Fibroblast of upper back skin (primary cell): Measurements from ENCODE around the gene STRIP2.
"Not testable (repeated sequence)": the region's sequence is repeated elsewhere in the genome, so short reads cannot be mapped to it uniquely, and the experiment has no call there.

Experiments
- DNase-seq: peaks from one replicate; pipeline ENCODE4 v3.0.0-alpha.2; 2013

The STRIP2 gene

GRCh38 chr7:129433847-129434674 is at the start of gene STRIP2:
STRIP2 (plus strand) TSS chr7:129434432; CDS start chr7:129434473, 41 bp downstream.
- DNase-seq, result peak; percentile 77

- no peak for DNase-seq
Measured at GRCh38 chr7:129385116-129385515, 49.1 kb upstream of the STRIP2 start.

- DNase-seq, result no peak
Measured at GRCh38 chr7:129385598-129385997, 48.6 kb upstream of the STRIP2 start.

GRCh38 chr7:129386506-129386905 is 47.7 kb upstream of the STRIP2 start:
- DNase-seq, result no peak

- DNase-seq, result no peak
Measured at GRCh38 chr7:129387537-129387936, 46.7 kb upstream of the STRIP2 start.

GRCh38 chr7:129388333-129389098 is 45.7 kb upstream of the STRIP2 start:
- no peak for DNase-seq

- no peak for DNase-seq
Measured at GRCh38 chr7:129389829-129390228, 44.4 kb upstream of the STRIP2 start.

- DNase-seq, result no peak
Measured at GRCh38 chr7:129390314-129390713, 43.9 kb upstream of the STRIP2 start.

GRCh38 chr7:129391546-129392171 is 42.6 kb upstream of the STRIP2 start:
- DNase-seq, result no peak

- DNase-seq, result no peak
Measured at GRCh38 chr7:129393255-129393654, 41.0 kb upstream of the STRIP2 start.

- no peak for DNase-seq
Measured at GRCh38 chr7:129394101-129394500, 40.1 kb upstream of the STRIP2 start.

GRCh38 chr7:129394982-129395914 is 39.0 kb upstream of the STRIP2 start:
- no peak for DNase-seq

- DNase-seq, result peak; percentile 13
Measured at GRCh38 chr7:129401228-129401966, 32.8 kb upstream of the STRIP2 start.

GRCh38 chr7:129401967-129402860 is 32.0 kb upstream of the STRIP2 start:
- DNase-seq, result no peak

GRCh38 chr7:129405527-129405926 is 28.7 kb upstream of the STRIP2 start:
- DNase-seq, result no peak

- not testable (repeated sequence) for DNase-seq
Measured at GRCh38 chr7:129410238-129410637, 24.0 kb upstream of the STRIP2 start.

- no peak for DNase-seq
Measured at GRCh38 chr7:129412501-129412900, 21.7 kb upstream of the STRIP2 start.

GRCh38 chr7:129417073-129417472 is 17.2 kb upstream of the STRIP2 start:
- DNase-seq, result no peak

GRCh38 chr7:129421717-129422250 is 12.4 kb upstream of the STRIP2 start:
- DNase-seq, result no peak

GRCh38 chr7:129422727-129423126 is 11.5 kb upstream of the STRIP2 start:
- no peak for DNase-seq
